Measurements from ENCODE around the gene FGGY. TPM values are rescaled to one million over a fixed set of nuclear protein-coding genes. Genes with fewer than 3 reads are reported as not detected.

The FGGY gene
- total RNA-seq, 4 donors from 2014 or later: 23.3 to 26.4 (median 25.3) TPM

DNA sequence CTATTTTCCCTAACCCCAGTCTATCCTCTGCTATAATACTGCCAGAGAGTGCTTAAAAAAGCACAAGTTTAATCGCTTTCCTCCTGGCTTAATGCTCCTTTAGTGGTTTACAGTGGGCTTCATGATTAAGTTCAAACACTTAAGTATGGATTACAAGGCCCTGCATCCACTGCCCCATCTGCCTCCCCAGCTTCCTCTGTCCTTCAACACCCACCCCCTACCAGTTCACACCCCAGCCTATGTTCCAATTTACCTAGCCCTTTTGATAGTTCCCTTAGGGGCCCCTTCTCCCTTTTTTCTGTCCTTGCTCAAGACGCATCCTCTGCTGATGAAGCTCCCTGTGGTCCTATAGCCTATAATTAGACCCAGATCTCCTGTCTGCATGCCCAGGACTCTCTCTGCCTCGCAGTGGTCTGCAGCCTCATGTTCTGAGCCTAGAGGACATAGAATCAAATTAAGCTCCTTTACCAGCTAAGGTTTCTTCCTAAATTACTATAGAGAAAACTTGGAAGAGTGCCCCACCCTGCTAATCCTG, 212.5 kb downstream of the FGGY start:
- no peaks in the 10 kb centered on the region for H3K27me3 ChIP-seq
- no peaks in the 10 kb centered on the region for H3K9me3 ChIP-seq
- H3K27ac ChIP-seq (replicated peaks in 1 of 4): no peak overlapping the region
- no peak for DNase-seq (ENCODE audit: extremely low spot score)
- intact Hi-C loops (cut with DNase I): no loop called here
- H3K4me3 ChIP-seq: no peak overlapping the region
- 87% methylated on average over 3 of the region's 3 CpGs for WGBS
- TF ChIP-seq POLR2AphosphoS5 (IDR thresholded peaks at IDR 0.05) (no peak), POLR2A (IDR thresholded peaks at IDR 0.05; ENCODE audit: low read depth) (no peak), EP300 (IDR thresholded peaks at IDR 0.05) (no peak)
- TF ChIP-seq, protein P1, sequence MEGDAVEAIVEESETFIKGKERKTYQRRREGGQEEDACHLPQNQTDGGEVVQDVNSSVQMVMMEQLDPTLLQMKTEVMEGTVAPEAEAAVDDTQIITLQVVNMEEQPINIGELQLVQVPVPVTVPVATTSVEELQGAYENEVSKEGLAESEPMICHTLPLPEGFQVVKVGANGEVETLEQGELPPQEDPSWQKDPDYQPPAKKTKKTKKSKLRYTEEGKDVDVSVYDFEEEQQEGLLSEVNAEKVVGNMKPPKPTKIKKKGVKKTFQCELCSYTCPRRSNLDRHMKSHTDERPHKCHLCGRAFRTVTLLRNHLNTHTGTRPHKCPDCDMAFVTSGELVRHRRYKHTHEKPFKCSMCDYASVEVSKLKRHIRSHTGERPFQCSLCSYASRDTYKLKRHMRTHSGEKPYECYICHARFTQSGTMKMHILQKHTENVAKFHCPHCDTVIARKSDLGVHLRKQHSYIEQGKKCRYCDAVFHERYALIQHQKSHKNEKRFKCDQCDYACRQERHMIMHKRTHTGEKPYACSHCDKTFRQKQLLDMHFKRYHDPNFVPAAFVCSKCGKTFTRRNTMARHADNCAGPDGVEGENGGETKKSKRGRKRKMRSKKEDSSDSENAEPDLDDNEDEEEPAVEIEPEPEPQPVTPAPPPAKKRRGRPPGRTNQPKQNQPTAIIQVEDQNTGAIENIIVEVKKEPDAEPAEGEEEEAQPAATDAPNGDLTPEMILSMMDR (IDR thresholded peaks at IDR 0.05): no peak
- H3K36me3 ChIP-seq: no peaks in the 10 kb centered on the region
- H3K4me1 ChIP-seq: peaks cover 0 to 58% (median 29%) of the 10 kb centered on the region in 4 donors

DNA sequence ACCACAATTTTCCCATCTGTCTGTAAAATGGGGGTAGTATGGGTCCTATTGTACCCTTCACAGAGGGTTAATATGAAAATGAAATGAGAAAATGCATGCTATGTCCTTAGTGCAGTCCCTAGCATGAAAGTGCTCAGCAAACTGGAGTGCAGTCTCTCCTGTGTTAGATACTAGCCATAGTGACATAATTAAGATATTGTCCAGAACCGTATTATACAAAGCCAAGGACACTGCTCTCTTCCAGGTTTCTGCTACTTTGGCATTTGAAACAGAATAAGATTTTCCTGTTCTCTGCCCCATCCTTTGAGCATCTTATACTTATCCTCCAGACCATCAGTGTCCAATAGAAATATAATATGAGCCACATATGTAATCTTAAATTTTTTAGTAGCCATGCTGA, 213.4 kb downstream of the FGGY start:
- TF ChIP-seq POLR2A (IDR thresholded peaks at IDR 0.05; ENCODE audit: low read depth) (no peak), POLR2AphosphoS5 (IDR thresholded peaks at IDR 0.05) (no peak), EP300 (IDR thresholded peaks at IDR 0.05) (no peak)
- TF ChIP-seq, protein P1 (IDR thresholded peaks at IDR 0.05): no peak
- no peak for DNase-seq (ENCODE audit: extremely low spot score)
- H3K27ac ChIP-seq (replicated peaks in 1 of 4): no peak overlapping the region
- no peaks in the 10 kb centered on the region for H3K9me3 ChIP-seq
- no peaks in the 10 kb centered on the region for H3K36me3 ChIP-seq
- WGBS: 57% methylated on average over 1 of the region's 1 CpG
- no peak overlapping the region for H3K4me3 ChIP-seq
- peaks cover 0 to 58% (median 29%) of the 10 kb centered on the region in 4 donors for H3K4me1 ChIP-seq
- intact Hi-C loops (cut with DNase I): no loop called here
- H3K27me3 ChIP-seq: no peaks in the 10 kb centered on the region

DNA sequence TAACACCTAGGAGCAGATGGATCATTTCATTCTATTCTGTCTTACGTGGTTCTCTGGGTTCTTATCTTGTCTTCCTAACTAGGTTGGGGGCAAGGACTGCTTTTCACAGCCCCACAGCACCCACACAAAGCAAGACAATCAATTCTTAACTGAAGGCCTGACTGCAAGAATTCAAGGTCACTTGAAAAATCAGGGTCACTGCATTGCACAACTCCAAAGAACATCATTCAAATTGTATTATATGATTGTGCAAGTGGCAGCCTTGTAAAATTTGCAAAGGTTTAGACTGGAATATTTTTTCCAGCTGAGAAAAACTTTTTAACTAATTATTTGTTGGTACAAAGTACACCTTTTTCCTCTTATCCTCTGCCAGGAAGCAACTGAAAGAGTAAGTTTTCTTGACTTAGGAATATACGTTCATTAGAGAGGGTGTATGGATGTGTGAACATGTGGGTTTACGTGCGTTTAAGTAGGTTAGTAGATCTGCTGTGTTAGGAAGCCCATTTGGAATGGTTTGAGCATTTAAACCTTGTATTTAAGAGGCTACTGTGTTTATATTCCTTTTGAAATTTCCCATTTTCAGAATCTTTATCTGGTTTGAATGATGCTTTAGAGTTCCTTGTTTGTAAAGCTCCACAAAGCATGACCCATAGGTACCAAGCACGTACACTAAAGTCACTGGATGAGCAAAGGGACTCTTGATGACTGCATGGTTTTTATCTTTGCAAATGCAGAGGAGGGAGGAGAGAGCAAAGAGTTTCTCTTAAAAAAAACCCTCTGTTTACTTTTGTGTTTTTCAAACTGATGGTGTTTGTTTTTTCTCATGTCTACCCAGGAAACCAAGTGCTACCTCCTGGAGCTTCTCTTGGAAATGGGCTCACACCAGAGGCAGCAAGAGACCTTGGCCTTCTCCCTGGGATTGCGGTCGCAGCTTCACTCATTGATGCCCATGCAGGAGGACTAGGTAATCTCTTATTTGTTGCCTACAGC, 214.9 kb downstream of the FGGY start:
- Histone ChIP-seq H3K36me3 (no peaks in the 10 kb centered on the region), H3K9me3 (no peaks in the 10 kb centered on the region), H3K4me3 (no peak overlapping the region), H3K27ac (replicated peaks in 1 of 4) (no peak overlapping the region), H3K4me1 (peaks cover 0 to 68% (median 38%) of the 10 kb centered on the region in 4 donors), H3K27me3 (no peaks in the 10 kb centered on the region)
- no peak for DNase-seq (ENCODE audit: extremely low spot score)
- WGBS: 94% methylated on average over 7 of the region's 7 CpGs
- intact Hi-C loops (cut with DNase I): no loop called here
- TF ChIP-seq POLR2A (IDR thresholded peaks at IDR 0.05; ENCODE audit: low read depth) (no peak), POLR2AphosphoS5 (IDR thresholded peaks at IDR 0.05) (no peak), EP300 (IDR thresholded peaks at IDR 0.05) (no peak)
- TF ChIP-seq, protein P1 (IDR thresholded peaks at IDR 0.05): no peak

DNA sequence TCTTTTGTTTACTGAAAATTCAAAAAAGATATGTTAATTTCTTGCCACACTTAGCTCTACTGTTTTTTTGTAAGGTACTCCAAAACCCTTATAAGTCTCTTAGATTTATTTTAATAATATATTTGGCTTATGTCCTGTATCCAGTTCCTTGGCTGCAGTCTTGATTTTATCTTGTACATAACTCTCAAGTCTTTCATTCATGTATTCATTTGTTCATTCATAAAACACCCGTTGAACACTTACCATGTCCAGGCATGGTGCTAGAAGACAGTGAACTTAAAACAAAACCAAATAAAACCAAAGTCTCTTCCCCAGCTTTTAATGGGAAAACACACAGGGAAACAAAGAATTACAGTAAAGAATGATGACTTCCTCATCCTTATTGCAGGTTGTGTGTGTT, 215.8 kb downstream of the FGGY start:
- 33% methylated on average over 1 of the region's 1 CpG for WGBS
- H3K4me3 ChIP-seq: no peak overlapping the region
- H3K27me3 ChIP-seq: no peaks in the 10 kb centered on the region
- TF ChIP-seq EP300 (IDR thresholded peaks at IDR 0.05) (no peak), POLR2AphosphoS5 (IDR thresholded peaks at IDR 0.05) (no peak), POLR2A (IDR thresholded peaks at IDR 0.05; ENCODE audit: low read depth) (no peak)
- TF ChIP-seq, protein P1 (IDR thresholded peaks at IDR 0.05): no peak
- intact Hi-C loops (cut with DNase I): no loop called here
- no peak for DNase-seq (ENCODE audit: extremely low spot score)
- H3K4me1 ChIP-seq: peaks cover 0 to 70% (median 42%) of the 10 kb centered on the region in 4 donors
- H3K36me3 ChIP-seq: no peaks in the 10 kb centered on the region
- no peaks in the 10 kb centered on the region for H3K9me3 ChIP-seq
- H3K27ac ChIP-seq (replicated peaks in 1 of 4): no peak overlapping the region

All from esophagus muscularis mucosa (tissue), 4 donors.